GM12878 (cell line): ENCODE data around the gene CTNNA2.

Source experiments
- CBFB ChIP-seq: IDR thresholded peaks from 2 replicates; pipeline ENCODE4 v1.6.1; 2016; ENCODE audit warnings: antibody characterized with exemption, low read depth
- FOS ChIP-seq: IDR thresholded peaks from 3 replicates; pipeline ENCODE4 v1.6.1; 2011; ENCODE audit warnings: borderline replicate concordance; ENCODE audit not compliant: insufficient read length; ENCODE audit errors: extremely low read depth
- JUND ChIP-seq: IDR thresholded peaks from 2 replicates; pipeline ENCODE4 v1.6.1; 2012; ENCODE audit warnings: low read depth, mild to moderate bottlenecking, low read length, improper control_type of control experiment, moderate library complexity
- POLR2A ChIP-seq: IDR thresholded peaks from 2 replicates; pipeline ENCODE4 v1.6.1; 2011; ENCODE audit warnings: low read depth, mild to moderate bottlenecking, low read length
- RAD21 ChIP-seq: IDR thresholded peaks from 2 replicates; pipeline ENCODE4 v1.6.1; 2011; ENCODE audit warnings: mild to moderate bottlenecking, low read depth, low read length, moderate library complexity; ENCODE audit not compliant: insufficient read depth
- SPI1 ChIP-seq: IDR thresholded peaks from 2 replicates; pipeline ENCODE4 v1.6.1; 2011; ENCODE audit warnings: low read depth, mild to moderate bottlenecking, low read length, moderate library complexity, borderline replicate concordance; ENCODE audit not compliant: insufficient read depth
- YY1 ChIP-seq: IDR thresholded peaks from 2 replicates; pipeline ENCODE4 v1.6.1; 2011; ENCODE audit warnings: low read depth, mild to moderate bottlenecking, low read length
- ZBTB40 ChIP-seq: fragments of 450-650 bp; IDR thresholded peaks from 2 replicates; pipeline ENCODE4 v1.6.1; 2016; ENCODE audit warnings: mild to moderate bottlenecking, moderate library complexity, borderline replicate concordance
- ZZZ3 ChIP-seq: IDR thresholded peaks from 2 replicates; pipeline ENCODE4 v1.6.1; 2011; ENCODE audit warnings: low read depth; ENCODE audit not compliant: control insufficient read depth, insufficient read length
- TF ChIP-seq, protein P1 (sequence below), 3 experiments: IDR thresholded peaks in 2 of 3; conservative IDR thresholded peaks in 1 of 3; 2 replicates each; pipeline ENCODE4 v1.5.1; 2011; ENCODE audit warnings: low read depth in 3 of 3, low read length in 3 of 3, mild to moderate bottlenecking in 3 of 3, control low read depth in 2 of 3, moderate library complexity in 2 of 3, inconsistent platforms in 1 of 3, mixed read lengths in 1 of 3; ENCODE audit not compliant: control insufficient read depth in 2 of 3, insufficient read depth in 1 of 3; ENCODE audit errors: extremely low read depth in 1 of 3
- TF ChIP-seq, protein P2 (sequence below): IDR thresholded peaks from 2 replicates; pipeline ENCODE4 v1.6.1; 2012; ENCODE audit warnings: low read length, inconsistent platforms

GRCh38 chr2:80464275-80464674, 951.4 kb downstream of the CTNNA2 start:
- TF ChIP-seq, protein P1, sequence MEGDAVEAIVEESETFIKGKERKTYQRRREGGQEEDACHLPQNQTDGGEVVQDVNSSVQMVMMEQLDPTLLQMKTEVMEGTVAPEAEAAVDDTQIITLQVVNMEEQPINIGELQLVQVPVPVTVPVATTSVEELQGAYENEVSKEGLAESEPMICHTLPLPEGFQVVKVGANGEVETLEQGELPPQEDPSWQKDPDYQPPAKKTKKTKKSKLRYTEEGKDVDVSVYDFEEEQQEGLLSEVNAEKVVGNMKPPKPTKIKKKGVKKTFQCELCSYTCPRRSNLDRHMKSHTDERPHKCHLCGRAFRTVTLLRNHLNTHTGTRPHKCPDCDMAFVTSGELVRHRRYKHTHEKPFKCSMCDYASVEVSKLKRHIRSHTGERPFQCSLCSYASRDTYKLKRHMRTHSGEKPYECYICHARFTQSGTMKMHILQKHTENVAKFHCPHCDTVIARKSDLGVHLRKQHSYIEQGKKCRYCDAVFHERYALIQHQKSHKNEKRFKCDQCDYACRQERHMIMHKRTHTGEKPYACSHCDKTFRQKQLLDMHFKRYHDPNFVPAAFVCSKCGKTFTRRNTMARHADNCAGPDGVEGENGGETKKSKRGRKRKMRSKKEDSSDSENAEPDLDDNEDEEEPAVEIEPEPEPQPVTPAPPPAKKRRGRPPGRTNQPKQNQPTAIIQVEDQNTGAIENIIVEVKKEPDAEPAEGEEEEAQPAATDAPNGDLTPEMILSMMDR (IDR thresholded peaks at IDR 0.05 in 2 of 3, conservative IDR thresholded peaks at IDR 0.05 in 1 of 3; ENCODE audit: control insufficient read depth in 2 of 3, extremely low read depth in 1 of 3, insufficient read depth in 1 of 3, low read depth in 3 of 3, low read length in 3 of 3): no peak
- TF ChIP-seq SPI1 (no peak), JUND (no peak), ZZZ3 (no peak), FOS (no peak), POLR2A (no peak), RAD21 (no peak), CBFB (no peak), ZBTB40 (no peak), YY1 (no peak)
- TF ChIP-seq, protein P2, sequence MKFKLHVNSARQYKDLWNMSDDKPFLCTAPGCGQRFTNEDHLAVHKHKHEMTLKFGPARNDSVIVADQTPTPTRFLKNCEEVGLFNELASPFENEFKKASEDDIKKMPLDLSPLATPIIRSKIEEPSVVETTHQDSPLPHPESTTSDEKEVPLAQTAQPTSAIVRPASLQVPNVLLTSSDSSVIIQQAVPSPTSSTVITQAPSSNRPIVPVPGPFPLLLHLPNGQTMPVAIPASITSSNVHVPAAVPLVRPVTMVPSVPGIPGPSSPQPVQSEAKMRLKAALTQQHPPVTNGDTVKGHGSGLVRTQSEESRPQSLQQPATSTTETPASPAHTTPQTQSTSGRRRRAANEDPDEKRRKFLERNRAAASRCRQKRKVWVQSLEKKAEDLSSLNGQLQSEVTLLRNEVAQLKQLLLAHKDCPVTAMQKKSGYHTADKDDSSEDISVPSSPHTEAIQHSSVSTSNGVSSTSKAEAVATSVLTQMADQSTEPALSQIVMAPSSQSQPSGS: no peak; the same call in 1 of the 2 replicates
